NCI-H2227 (cell line): ENCODE measurements around the gene FDX1.

Source experiments
- DNase-seq: peaks from one replicate; lab custom pipeline; 2025; ENCODE audit not compliant: unreplicated experiment; lab: John Stamatoyannopoulos, UW

FDX1 gene

DNA sequence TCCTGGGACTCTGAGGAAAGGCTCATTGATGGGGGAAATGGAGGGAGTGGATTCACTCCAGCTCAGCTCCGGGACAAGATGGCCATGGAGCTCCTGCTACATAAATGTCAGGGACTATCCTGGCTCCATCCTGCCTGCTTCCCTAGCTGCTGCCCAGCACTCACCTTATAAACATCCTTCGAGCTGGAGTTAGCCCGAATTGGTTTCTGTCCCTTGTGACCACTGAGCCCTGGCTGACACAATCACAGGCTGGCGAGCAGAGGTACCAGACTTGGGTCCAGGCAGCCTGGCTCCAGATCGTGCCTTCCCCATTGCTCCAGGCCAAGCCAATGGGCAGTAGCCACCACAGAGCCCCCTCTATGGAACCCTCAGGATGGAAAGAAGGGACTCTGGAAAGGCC is 77.6 kb downstream of the FDX1 start:
- no peak for DNase-seq

DNA sequence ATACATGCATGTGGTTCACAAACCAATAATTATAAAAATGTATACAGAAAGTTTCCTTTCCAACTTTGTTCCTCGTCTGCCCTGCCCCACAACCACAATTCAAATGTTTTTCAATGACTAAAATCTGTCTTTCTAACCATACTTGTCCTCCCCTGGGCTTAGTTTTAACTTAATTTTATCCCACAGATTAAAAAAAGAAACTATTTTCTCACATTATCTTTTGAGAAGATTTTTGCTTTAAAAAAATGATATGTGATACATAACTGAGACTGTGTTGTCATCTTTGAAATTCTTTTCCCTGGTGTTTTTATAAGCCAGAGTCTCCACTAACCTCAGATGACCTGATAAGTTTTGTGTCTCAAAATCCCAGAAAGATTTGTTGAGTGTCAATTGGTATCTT is 79.0 kb downstream of the FDX1 start:
- no peak for DNase-seq

- DNase-seq, result no peak
Observed at GRCh38 chr11:110509472-110509871, 79.7 kb downstream of the FDX1 start.

DNA sequence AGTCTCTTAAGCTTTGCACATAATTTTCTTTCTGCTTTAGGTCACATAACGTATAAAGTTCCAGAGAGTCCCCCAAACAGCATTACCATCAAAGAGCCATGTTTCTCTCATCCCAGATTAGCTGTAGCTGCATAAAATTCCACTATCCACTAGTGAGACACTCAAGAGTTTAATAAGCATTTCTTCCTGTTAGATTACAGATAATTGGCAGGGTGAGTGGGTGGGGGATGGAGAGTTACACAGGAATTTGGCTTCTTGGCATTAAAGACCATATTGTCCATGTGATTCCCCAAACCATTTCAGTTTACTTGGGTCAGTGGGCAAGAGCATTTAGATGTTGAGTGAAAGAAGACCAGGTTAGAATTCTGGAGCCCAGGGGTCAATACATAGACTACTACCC is 82.3 kb downstream of the FDX1 start:
- DNase-seq, result no peak

GRCh38 chr11:110513259-110513801 is 83.6 kb downstream of the FDX1 start:
- DNase-seq, result no peak

GRCh38 chr11:110513846-110514437 is 84.2 kb downstream of the FDX1 start:
- no peak for DNase-seq
